GM21367 (cell line): ENCODE results near the gene CALM3.

Experiments
- ATAC-seq: cut with Tn5 transposase; IDR thresholded peaks from one replicate; pipeline ENCODE4 v1.9.1; 2021; ENCODE audit not compliant: unreplicated experiment

The CALM3 gene

GRCh38 chr19:46599716-46600373, 1.3 kb upstream of the CALM3 start:
- no peak for ATAC-seq

- ATAC-seq: peak; percentile 66
These were observed 479 bp upstream of the CALM3 start for GRCh38 chr19:46600384-46601317.

- ATAC-seq: no peak
These were observed 1.5 kb downstream of the CALM3 start for GRCh38 chr19:46602392-46603194.

- no peak for ATAC-seq
These were observed 2.1 kb downstream of the CALM3 start for GRCh38 chr19:46603195-46603637.

DNA sequence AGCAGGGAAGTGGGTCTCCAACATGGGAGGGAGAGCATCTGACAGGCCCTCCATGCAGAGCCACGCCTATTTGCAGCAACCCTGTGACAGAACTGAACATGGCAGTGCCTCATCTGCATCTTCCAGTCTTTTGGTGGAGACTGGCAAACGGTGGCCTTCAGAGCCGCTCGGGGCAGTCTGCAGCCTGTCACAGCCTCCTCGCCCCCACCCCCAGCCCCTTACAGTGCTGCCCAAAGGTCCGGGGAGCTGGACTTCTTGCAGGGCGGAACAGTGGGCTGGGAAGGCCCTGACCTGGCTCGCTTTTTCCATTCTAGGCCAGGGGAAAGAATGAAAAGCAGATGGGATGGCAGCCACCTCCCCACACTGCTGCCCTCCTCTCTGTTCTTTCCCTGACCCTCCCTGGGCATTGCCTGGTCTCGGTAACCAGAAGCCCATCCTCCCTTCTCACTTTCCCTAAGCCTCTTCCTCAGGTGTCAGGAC, 2.7 kb downstream of the CALM3 start:
- ATAC-seq: no peak

DNA sequence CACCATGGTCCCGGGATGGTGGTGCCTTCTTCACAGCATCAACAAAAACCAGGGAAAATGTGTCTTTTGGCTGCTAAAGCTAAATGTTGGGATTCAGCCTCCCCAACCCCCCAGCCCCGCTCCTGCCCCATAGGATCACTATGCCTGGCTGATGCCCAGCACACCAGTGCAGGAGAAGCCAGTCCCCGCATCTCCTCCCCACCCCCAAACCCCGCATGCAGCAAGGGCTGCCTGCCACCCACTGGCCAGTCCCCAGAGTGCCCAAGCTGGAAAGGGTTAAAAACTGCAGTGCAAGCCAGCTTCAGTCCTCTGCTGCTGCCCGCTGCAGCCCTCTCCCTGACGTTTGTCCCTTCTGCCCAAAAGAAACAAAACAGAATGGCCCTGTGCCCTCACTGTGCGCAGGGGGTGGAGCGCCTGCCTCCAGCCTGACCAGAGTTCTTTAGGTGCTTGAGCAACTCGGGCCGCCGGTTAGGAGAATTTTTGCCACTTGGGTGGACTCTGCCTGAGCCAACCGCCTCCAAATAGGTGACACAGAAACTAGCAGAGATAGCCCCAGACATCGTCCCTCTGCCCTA, 3.7 kb downstream of the CALM3 start:
- ATAC-seq: no peak

DNA sequence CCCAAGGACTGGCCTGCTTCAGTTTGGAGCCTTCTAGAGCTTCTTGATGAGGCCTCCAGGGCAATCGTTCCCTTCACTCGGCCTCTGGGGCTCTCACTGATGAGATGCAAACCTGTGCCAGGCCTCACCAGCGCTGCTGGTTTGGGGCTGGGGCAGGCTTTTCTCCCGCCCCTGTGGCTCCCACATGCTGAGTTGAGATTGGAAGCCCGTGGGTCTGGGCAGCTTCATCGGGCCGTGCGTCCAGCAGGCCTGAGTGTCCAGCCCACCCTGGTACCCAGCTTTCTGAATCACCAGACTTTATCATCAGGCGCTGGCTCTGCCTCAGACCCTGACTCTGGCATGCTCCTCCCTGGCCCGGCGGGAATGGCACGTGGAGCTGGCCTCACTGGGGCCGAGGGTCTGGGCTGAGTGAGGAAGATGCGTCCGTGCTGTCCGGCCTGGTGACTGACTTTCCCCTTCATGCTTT, 4.3 kb downstream of the CALM3 start:
- no peak for ATAC-seq

GRCh38 chr19:46606019-46606418, 4.9 kb downstream of the CALM3 start:
- no peak for ATAC-seq

DNA sequence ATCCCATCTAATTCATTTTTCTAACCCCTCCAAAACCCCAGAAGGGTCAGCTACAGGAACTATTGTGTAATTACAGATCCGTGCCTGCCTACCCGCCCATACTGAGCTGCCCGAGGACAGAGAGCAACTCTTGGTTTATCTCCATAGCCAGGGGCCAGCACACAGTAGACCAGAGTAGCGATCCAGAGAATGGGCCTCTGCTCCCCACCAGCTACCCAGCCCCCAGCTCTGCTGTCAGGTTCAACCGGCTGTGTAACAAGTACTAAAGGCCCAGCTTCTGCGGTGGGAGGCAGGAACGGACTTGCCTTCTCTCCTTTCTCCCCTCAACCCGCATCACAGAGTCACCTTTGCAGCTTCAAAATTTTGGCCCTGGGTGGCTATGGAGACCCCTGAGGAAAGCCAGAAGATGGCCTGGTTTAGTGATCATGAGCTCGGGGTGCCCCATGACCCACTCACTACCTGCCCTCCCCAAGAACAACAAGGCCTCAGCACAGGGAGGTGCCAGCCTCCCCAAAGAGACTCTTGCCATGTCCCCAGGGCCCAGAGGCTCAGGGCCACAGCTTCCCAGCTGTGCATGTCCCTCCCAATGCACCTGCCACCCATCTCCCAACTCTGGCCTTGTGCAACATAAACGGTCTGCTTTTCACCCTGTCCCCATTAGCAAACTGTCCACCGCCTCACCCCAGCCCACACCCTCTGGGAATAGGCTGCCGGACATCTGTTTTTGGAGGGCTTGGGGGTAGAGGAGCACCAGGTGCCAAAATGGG, 5.7 kb downstream of the CALM3 start:
- ATAC-seq: no peak

- no peak for ATAC-seq
These were observed 6.3 kb downstream of the CALM3 start for GRCh38 chr19:46607448-46607841.

GRCh38 chr19:46608178-46608577, 7.0 kb downstream of the CALM3 start:
- ATAC-seq: no peak

GRCh38 chr19:46608581-46609345, 7.6 kb downstream of the CALM3 start:
- ATAC-seq: no peak

DNA sequence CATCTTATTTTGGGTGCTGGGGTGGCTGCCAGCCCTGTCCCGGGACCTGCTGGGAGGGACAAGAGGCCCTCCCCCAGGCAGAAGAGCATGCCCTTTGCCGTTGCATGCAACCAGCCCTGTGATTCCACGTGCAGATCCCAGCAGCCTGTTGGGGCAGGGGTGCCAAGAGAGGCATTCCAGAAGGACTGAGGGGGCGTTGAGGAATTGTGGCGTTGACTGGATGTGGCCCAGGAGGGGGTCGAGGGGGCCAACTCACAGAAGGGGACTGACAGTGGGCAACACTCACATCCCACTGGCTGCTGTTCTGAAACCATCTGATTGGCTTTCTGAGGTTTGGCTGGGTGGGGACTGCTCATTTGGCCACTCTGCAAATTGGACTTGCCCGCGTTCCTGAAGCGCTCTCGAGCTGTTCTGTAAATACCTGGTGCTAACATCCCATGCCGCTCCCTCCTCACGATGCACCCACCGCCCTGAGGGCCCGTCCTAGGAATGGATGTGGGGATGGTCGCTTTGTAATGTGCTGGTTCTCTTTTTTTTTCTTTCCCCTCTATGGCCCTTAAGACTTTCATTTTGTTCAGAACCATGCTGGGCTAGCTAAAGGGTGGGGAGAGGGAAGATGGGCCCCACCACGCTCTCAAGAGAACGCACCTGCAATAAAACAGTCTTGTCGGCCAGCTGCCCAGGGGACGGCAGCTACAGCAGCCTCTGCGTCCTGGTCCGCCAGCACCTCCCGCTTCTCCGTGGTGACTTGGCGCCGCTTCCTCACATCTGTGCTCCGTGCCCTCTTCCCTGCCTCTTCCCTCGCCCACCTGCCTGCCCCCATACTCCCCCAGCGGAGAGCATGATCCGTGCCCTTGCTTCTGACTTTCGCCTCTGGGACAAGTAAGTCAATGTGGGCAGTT, 8.6 kb downstream of the CALM3 start:
- ATAC-seq: no peak

DNA sequence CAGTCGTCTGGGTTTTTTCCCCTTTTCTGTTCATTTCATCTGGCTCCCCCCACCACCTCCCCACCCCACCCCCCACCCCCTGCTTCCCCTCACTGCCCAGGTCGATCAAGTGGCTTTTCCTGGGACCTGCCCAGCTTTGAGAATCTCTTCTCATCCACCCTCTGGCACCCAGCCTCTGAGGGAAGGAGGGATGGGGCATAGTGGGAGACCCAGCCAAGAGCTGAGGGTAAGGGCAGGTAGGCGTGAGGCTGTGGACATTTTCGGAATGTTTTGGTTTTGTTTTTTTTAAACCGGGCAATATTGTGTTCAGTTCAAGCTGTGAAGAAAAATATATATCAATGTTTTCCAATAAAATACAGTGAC, 9.3 kb downstream of the CALM3 start:
- no peak for ATAC-seq

DNA sequence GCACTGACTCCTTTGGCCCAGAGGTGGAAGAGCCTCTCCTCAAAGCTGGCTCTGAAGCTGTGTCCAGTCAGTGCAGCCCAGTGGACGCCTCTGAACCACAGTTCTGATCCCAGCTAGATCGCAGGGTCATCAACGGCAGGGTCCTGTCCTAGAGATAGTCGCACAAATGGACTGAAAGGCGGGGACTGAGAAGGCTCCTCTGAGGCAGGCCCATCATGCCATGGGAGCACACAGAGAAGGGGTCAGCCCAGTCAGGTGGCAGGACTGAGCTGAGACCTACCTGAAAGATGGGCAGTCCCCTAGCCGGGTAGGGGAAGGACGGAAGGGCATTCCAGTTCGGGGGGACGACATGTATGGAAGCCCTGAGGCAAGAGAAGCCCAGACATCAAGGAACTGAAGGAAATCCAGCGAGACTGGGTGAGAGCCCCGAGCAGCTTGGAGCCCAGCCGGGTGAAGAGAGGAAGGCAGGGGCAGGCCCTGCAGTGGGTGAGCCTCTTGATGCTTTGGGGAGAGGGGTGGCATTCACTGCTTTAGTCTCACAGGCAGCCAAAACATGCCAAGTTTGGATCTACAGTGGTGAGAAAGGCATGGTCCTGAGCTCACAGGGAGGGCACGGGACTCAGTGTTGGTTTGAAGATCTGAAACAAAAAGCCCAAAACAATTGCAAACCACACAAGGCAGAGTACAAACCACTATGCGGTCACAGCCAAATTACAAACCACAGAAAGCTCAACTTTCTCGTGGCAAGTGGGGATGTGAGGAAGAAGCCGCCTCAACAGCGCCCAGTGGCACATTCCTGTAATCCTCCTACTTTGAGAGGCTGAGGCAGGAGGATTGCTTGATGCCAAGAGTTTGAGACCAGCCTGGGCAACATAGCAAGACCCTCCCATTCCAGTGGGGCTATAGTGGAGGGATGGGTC, 10.0 kb downstream of the CALM3 start:
- ATAC-seq: no peak

DNA sequence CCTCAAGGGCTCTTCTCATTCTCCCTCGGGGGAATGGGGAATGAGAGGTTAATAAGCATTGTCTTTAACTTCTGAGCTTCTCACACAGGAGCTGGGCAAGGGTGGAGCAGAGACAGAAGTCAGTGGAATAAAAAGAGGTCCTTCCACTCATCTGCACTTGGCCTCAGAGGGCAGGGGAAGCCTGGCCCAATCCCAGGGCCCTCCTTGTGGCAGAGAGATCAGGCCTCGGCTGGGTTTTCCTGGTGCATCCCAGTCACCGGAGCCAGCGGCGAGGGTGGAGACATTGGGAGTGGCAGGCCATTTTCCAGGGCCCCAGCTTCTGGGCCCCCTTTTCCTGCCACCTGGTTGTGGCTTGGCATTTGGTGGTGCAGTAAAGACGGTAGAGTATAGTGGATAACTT, 10.6 kb downstream of the CALM3 start:
- no peak for ATAC-seq

DNA sequence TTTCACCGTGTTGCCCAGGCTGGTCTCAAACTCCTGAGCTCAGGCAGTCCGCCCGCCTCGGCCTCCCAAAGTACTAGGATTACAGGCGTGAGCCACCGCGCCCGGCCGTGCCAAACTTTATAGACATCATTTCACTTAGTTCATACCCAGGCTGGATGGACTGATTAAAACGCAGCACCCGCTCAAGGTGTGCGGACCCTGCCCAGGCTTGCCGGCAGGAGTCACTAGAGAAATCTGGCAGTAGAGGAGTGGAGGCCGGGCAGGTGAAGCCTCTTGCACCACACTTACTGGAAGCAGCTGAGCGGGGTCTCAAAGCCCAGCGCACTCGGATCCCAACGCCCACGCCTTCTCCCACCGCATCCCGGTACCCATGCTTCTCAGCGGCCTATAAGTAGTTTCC, 12.4 kb downstream of the CALM3 start:
- no peak for ATAC-seq
